Nephron progenitor cell (in vitro differentiated cells): ENCODE data around the gene ZNF346.

Experiments
- DNase-seq: peaks from one replicate; pipeline ENCODE4 v3.0.0; 2021
- H3K27ac Mint-ChIP-seq: 2 replicates; pipeline ENCODE4 v1.8.0; 2021; ENCODE audit warnings: mild to moderate bottlenecking, moderate library complexity, mixed read lengths
- H3K27me3 Mint-ChIP-seq: 2 replicates; pipeline ENCODE4 v1.8.0; 2021; ENCODE audit warnings: mild to moderate bottlenecking, low read depth, mixed read lengths; ENCODE audit not compliant: poor library complexity
- H3K36me3 Mint-ChIP-seq: 2 replicates; pipeline ENCODE4 v1.8.0; 2021; ENCODE audit warnings: low read depth, mixed read lengths
- H3K4me1 Mint-ChIP-seq: 2 replicates; pipeline ENCODE4 v1.8.0; 2021; ENCODE audit warnings: mixed read lengths
- H3K4me3 Mint-ChIP-seq: 2 replicates; pipeline ENCODE4 v1.8.0; 2021; ENCODE audit warnings: mild to moderate bottlenecking, moderate library complexity, mixed read lengths
- H3K9me3 Mint-ChIP-seq: 2 replicates; pipeline ENCODE4 v1.8.0; 2021; ENCODE audit warnings: mild to moderate bottlenecking, moderate library complexity, mixed read lengths
- CTCF ChIP-seq: fragments of 200-600 bp; sonication (generic); IDR thresholded peaks from 2 replicates; pipeline ENCODE4 v1.5.0; 2021; ENCODE audit warnings: antibody characterized with exemption

Gene ZNF346

GRCh38 chr5:177095088-177095669, 72.7 kb downstream of the ZNF346 start:
- no peak for DNase-seq
- Mint-ChIP-seq H3K27me3 (peaks cover 19% of the 10 kb centered on the region), H3K4me1 (peaks cover 30% of the 10 kb centered on the region), H3K4me3 (no peak overlapping the region), H3K9me3 (no peaks in the 10 kb centered on the region), H3K36me3 (peaks cover 4% of the 10 kb centered on the region), H3K27ac (no peak overlapping the region)
- no peak for TF ChIP-seq CTCF

- no peak overlapping the region for H3K4me3 Mint-ChIP-seq
- no peak for TF ChIP-seq CTCF
- peaks cover 4% of the 10 kb centered on the region for H3K36me3 Mint-ChIP-seq
- peaks cover 18% of the 10 kb centered on the region for H3K27me3 Mint-ChIP-seq
- H3K9me3 Mint-ChIP-seq = no peaks in the 10 kb centered on the region
- peaks cover 30% of the 10 kb centered on the region for H3K4me1 Mint-ChIP-seq
- DNase-seq = no peak
- no peak overlapping the region for H3K27ac Mint-ChIP-seq
Observed at GRCh38 chr5:177096162-177097015, 73.9 kb downstream of the ZNF346 start.

DNA sequence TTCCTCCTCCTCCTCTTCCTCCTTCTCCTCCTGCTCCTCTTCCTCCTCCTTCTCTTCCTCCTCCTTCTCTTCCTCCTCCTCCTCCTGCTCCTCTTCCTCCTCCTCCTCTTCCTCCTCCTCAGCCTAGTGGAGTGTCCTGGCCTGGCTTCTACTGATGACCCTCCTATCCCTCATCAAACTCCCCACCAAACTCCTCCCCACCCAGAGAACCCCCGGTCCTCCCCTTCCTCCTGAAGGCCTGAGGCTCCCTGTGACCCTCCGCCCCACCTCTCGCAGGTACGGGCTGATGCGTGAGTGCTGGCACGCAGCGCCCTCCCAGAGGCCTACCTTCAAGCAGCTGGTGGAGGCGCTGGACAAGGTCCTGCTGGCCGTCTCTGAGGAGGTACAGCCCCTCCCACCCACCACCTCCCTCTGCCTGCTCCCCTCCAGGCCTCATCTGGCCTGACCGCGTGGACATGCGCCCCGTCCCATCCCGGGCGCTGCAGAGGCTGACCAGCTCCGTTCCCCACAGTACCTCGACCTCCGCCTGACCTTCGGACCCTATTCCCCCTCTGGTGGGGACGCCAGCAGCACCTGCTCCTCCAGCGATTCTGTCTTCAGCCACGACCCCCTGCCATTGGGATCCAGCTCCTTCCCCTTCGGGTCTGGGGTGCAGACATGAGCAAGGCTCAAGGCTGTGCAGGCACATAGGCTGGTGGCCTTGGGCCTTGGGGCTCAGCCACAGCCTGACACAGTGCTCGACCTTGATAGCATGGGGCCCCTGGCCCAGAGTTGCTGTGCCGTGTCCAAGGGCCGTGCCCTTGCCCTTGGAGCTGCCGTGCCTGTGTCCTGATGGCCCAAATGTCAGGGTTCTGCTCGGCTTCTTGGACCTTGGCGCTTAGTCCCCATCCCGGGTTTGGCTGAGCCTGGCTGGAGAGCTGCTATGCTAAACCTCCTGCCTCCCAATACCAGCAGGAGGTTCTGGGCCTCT, 74.8 kb downstream of the ZNF346 start:
- no peak for DNase-seq
- Mint-ChIP-seq H3K36me3 (no peaks in the 10 kb centered on the region), H3K9me3 (no peaks in the 10 kb centered on the region), H3K27ac (peak overlapping the region; percentile 32), H3K4me3 (no peak overlapping the region), H3K4me1 (peaks cover 30% of the 10 kb centered on the region), H3K27me3 (peaks cover 14% of the 10 kb centered on the region)
- no peak for TF ChIP-seq CTCF

DNA sequence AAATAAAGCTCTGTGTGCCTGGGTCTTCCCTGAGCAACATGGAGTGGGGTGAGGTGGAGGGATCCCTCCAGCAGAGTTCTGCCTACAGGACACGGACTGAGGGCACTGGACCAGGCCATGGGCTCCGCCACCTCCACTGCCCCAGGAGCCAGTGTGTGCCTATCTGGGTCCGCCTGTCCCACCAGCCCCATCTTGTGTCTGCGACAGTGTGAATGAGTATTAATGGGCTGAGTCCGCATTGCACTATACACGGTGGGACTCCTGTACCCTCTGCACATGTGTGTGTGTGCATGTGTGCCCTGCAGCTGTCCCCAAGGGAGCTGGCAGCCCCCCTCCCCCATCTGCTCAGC, 75.6 kb downstream of the ZNF346 start:
- H3K4me1 Mint-ChIP-seq = peaks cover 30% of the 10 kb centered on the region
- no peak for TF ChIP-seq CTCF
- peak overlapping the region; percentile 32 for H3K27ac Mint-ChIP-seq
- no peak overlapping the region for H3K4me3 Mint-ChIP-seq
- DNase-seq = no peak
- H3K36me3 Mint-ChIP-seq = no peaks in the 10 kb centered on the region
- H3K27me3 Mint-ChIP-seq = peaks cover 17% of the 10 kb centered on the region
- H3K9me3 Mint-ChIP-seq = no peaks in the 10 kb centered on the region

DNA sequence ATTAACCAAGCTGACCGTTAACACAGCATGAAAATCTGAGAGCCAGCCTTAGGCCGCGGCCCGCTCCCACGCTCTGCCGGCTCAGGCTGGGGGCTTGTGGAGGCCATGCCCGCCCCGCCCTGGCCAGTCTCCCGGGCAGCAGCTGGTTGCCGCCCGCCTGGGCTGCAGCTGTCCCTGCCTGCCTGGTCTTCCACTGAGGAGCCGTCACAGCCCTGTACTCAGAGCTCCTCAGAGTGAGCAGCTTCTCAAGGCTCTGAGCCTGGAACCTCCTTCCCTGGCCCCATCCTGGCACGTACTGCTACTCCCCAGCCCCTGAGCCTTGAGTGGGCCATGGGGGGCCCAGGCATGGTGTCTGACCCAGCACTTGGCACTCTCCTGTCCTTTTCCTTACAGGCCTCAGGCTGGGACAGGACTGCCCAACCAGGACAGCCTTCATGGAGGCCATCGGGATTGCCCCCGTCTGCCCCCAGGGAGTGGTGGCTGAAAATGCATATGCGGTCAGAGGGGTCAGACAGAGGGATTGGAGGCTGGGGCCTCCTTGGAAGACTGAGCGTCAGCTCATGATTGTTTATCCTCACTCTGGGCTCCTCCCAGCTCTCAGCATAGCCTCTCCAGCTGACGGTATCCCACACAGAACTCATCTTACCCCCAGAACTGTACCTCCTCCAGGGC, 76.1 kb downstream of the ZNF346 start:
- DNase-seq = no peak
- H3K27me3 Mint-ChIP-seq = peaks cover 18% of the 10 kb centered on the region
- TF ChIP-seq CTCF = no peak
- H3K4me3 Mint-ChIP-seq = peak overlapping the region; percentile 63
- peak overlapping the region; percentile 68 for H3K27ac Mint-ChIP-seq
- no peaks in the 10 kb centered on the region for H3K36me3 Mint-ChIP-seq
- peaks cover 30% of the 10 kb centered on the region for H3K4me1 Mint-ChIP-seq
- H3K9me3 Mint-ChIP-seq = no peaks in the 10 kb centered on the region
